Mesenchymal stem cell (in vitro differentiated cells and primary cell): Measurements from ENCODE around the gene GDAP2.

Experiments used
- DNase-seq: peaks from one replicate; pipeline ENCODE4 v3.0.0-alpha.2; 2013
- H2AFZ ChIP-seq: one replicate; pipeline ENCODE4 v1.6.1; 2013; ENCODE audit warnings: low read depth, mild to moderate bottlenecking, control low read depth, inconsistent platforms, low read length, moderate library complexity
- H2AK5ac ChIP-seq: 2 replicates; pipeline ENCODE4 v1.6.1; 2013; ENCODE audit warnings: low read length, moderate library complexity, mild to moderate bottlenecking, inconsistent platforms; ENCODE audit not compliant: severe bottlenecking
- H2BK120ac ChIP-seq: one replicate; pipeline ENCODE4 v1.6.1; 2013; ENCODE audit warnings: low read depth, mild to moderate bottlenecking, inconsistent platforms, low read length, moderate library complexity
- H2BK12ac ChIP-seq, 2 experiments: one replicate each; pipeline ENCODE4 v1.6.1; 2013; ENCODE audit warnings: inconsistent platforms in 2 of 2, low read length in 2 of 2, mild to moderate bottlenecking in 2 of 2, moderate library complexity in 2 of 2, control low read depth in 1 of 2
- H2BK15ac ChIP-seq: one replicate; pipeline ENCODE4 v1.6.1; 2013; ENCODE audit warnings: mild to moderate bottlenecking, low read depth, inconsistent platforms; ENCODE audit not compliant: poor library complexity, severe bottlenecking
- H2BK5ac ChIP-seq: 2 replicates; pipeline ENCODE4 v1.6.1; 2013; ENCODE audit warnings: low read depth, mild to moderate bottlenecking, low read length, control low read depth, inconsistent platforms; ENCODE audit not compliant: poor library complexity, severe bottlenecking
- H3K14ac ChIP-seq, 2 experiments: one replicate each; pipeline ENCODE4 v1.6.1; 2013; ENCODE audit warnings: inconsistent platforms in 2 of 2, low read length in 2 of 2, control low read depth in 1 of 2, mild to moderate bottlenecking in 1 of 2, moderate library complexity in 1 of 2
- H3K18ac ChIP-seq, 2 experiments: one replicate each; pipeline ENCODE4 v1.6.1; 2013; ENCODE audit warnings: inconsistent platforms in 2 of 2, low read length in 2 of 2, control low read depth in 1 of 2, low read depth in 1 of 2, mild to moderate bottlenecking in 1 of 2
- H3K23ac ChIP-seq, 2 experiments: one replicate each; pipeline ENCODE4 v1.6.1; 2013; ENCODE audit warnings: inconsistent platforms in 2 of 2, low read length in 2 of 2, mild to moderate bottlenecking in 2 of 2, moderate library complexity in 2 of 2, control low read depth in 1 of 2
- H3K27ac ChIP-seq: 2 replicates; pipeline ENCODE4 v1.5.1; 2013; ENCODE audit warnings: mild to moderate bottlenecking, moderate library complexity, low read length, control low read depth, inconsistent platforms; ENCODE audit not compliant: poor library complexity, severe bottlenecking
- H3K27me3 ChIP-seq, 2 experiments: 2 replicates each; pipeline versions ENCODE4 v1.6.1 to v1.7.0; 2013; ENCODE audit warnings: low read length in 2 of 2, mild to moderate bottlenecking in 2 of 2, moderate library complexity in 2 of 2, control low read depth in 1 of 2, inconsistent platforms in 1 of 2; ENCODE audit not compliant: control insufficient read depth in 1 of 2, insufficient read depth in 1 of 2
- H3K36me3 ChIP-seq, 2 experiments: 2 replicates each; pipeline versions ENCODE4 v1.6.1 to v1.7.0; 2013; ENCODE audit warnings: low read length in 2 of 2, control low read depth in 1 of 2, inconsistent platforms in 1 of 2, low read depth in 1 of 2, mild to moderate bottlenecking in 1 of 2; ENCODE audit not compliant: insufficient read depth in 2 of 2, control insufficient read depth in 1 of 2
- H3K4ac ChIP-seq, 2 experiments: one replicate each; pipeline ENCODE4 v1.6.1; 2013; ENCODE audit warnings: inconsistent platforms in 2 of 2, low read length in 2 of 2, mild to moderate bottlenecking in 2 of 2, moderate library complexity in 2 of 2, control low read depth in 1 of 2, low read depth in 1 of 2
- H3K4me1 ChIP-seq: 2 replicates; pipeline ENCODE4 v1.6.1; 2013; ENCODE audit warnings: low read depth, low read length, control low read depth; ENCODE audit not compliant: control insufficient read depth, insufficient read depth
- H3K4me2 ChIP-seq: 2 replicates; pipeline ENCODE4 v1.6.1; 2013; ENCODE audit warnings: low read length, mild to moderate bottlenecking, inconsistent platforms; ENCODE audit not compliant: poor library complexity, severe bottlenecking
- H3K4me3 ChIP-seq, 2 experiments: 2 replicates each; pipeline versions ENCODE4 v1.5.1 to v1.7.0; 2013; ENCODE audit warnings: low read length in 2 of 2, mild to moderate bottlenecking in 2 of 2, control low read depth in 1 of 2, low read depth in 1 of 2; ENCODE audit not compliant: insufficient read depth in 1 of 2
- H3K79me1 ChIP-seq: replicated peaks from 2 replicates; pipeline ENCODE4 v1.6.1; 2013; ENCODE audit warnings: mild to moderate bottlenecking, control low read depth, low read length, inconsistent platforms; ENCODE audit not compliant: poor library complexity, severe bottlenecking
- H3K9ac ChIP-seq: 2 replicates; pipeline ENCODE4 v1.7.0; 2013; ENCODE audit warnings: mild to moderate bottlenecking, low read length, moderate library complexity
- H3K9me3 ChIP-seq: 2 replicates; pipeline ENCODE4 v1.7.0; 2013; ENCODE audit warnings: mild to moderate bottlenecking, low read length; ENCODE audit not compliant: control insufficient read depth
- H4K8ac ChIP-seq: one replicate; pipeline ENCODE4 v1.6.1; 2013; ENCODE audit warnings: inconsistent platforms, mild to moderate bottlenecking, low read length, moderate library complexity
- H4K91ac ChIP-seq: one replicate; pipeline ENCODE4 v1.6.1; 2013; ENCODE audit warnings: mild to moderate bottlenecking, low read length, inconsistent platforms
- WGBS: methylation state at CpG from one replicate; pipeline ENCODE4 v1.1.7; 2013; ENCODE audit warnings: mixed read lengths; 5-methylcytosine and 5-hydroxymethylcytosine counted together

The GDAP2 gene

GRCh38 chr1:117818456-117818855 lies 111.0 kb downstream of the GDAP2 start:
- Histone ChIP-seq H2BK12ac (peak overlapping the region; percentile 28 to 29), H3K4ac (no peak overlapping the region), H2BK5ac (no peak overlapping the region), H2AK5ac (no peak overlapping the region), H3K23ac (no peak overlapping the region), H3K4me1 (peaks cover 13% of the 10 kb centered on the region), H3K4me2 (no peak overlapping the region), H4K91ac (no peak overlapping the region), H3K27me3 (no peaks in the 10 kb centered on the region), H2BK15ac (peak overlapping the region; percentile 31), H3K9me3 (no peaks in the 10 kb centered on the region), H2BK120ac (no peak overlapping the region), H2AFZ (no peak overlapping the region), H3K14ac (no peak overlapping the region), H3K79me1 (no peaks in the 10 kb centered on the region), H3K9ac (no peak overlapping the region), H3K27ac (no peak overlapping the region), H3K18ac (peak overlapping the region in 1 of 2 experiments; percentile 13), H3K36me3 (no peaks in the 10 kb centered on the region), H4K8ac (no peak overlapping the region), H3K4me3 (no peak overlapping the region)
- DNase-seq: no peak
- WGBS: 91% methylated on average over 8 of the region's 8 CpGs

- no peak for DNase-seq
- no peak overlapping the region for H3K23ac ChIP-seq
- no peak overlapping the region for H4K8ac ChIP-seq
- H2BK5ac ChIP-seq: no peak overlapping the region
- H3K4ac ChIP-seq: peak overlapping the region in 1 of 2 experiments; percentile 58
- no peak overlapping the region for H3K27ac ChIP-seq
- 97% methylated on average over 5 of the region's 5 CpGs for WGBS
- H4K91ac ChIP-seq: peak overlapping the region; percentile 47
- no peaks in the 10 kb centered on the region for H3K36me3 ChIP-seq
- no peak overlapping the region for H2BK120ac ChIP-seq
- no peak overlapping the region for H3K4me2 ChIP-seq
- H2AFZ ChIP-seq: peak overlapping the region; percentile 68
- H3K18ac ChIP-seq: peak overlapping the region in 1 of 2 experiments; percentile 34
- H3K9ac ChIP-seq: no peak overlapping the region
- H2BK12ac ChIP-seq: peak overlapping the region; percentile 18 to 67
- H3K4me1 ChIP-seq: peaks cover 15% of the 10 kb centered on the region
- no peaks in the 10 kb centered on the region for H3K79me1 ChIP-seq
- no peak overlapping the region for H2AK5ac ChIP-seq
- no peak overlapping the region for H3K4me3 ChIP-seq
- no peaks in the 10 kb centered on the region for H3K27me3 ChIP-seq
- no peaks in the 10 kb centered on the region for H3K9me3 ChIP-seq
- H3K14ac ChIP-seq: no peak overlapping the region
- no peak overlapping the region for H2BK15ac ChIP-seq
Observed at GRCh38 chr1:117817629-117818028, 111.8 kb downstream of the GDAP2 start.

GRCh38 chr1:117815926-117816325 lies 113.5 kb downstream of the GDAP2 start:
- H3K4ac ChIP-seq: peak overlapping the region in 1 of 2 experiments; percentile 2
- H3K18ac ChIP-seq: peak overlapping the region; percentile 72 to 83
- 73% methylated on average over 9 of the region's 9 CpGs for WGBS
- H2BK120ac ChIP-seq: no peak overlapping the region
- no peaks in the 10 kb centered on the region for H3K36me3 ChIP-seq
- H3K27me3 ChIP-seq: no peaks in the 10 kb centered on the region
- H4K8ac ChIP-seq: peak overlapping the region; percentile 32
- no peak overlapping the region for H2AFZ ChIP-seq
- H2BK5ac ChIP-seq: no peak overlapping the region
- H3K4me3 ChIP-seq: no peak overlapping the region
- peak overlapping the region; percentile 54 for H4K91ac ChIP-seq
- H3K4me1 ChIP-seq: peaks cover 7% of the 10 kb centered on the region
- H3K9ac ChIP-seq: no peak overlapping the region
- peak overlapping the region in 1 of 2 experiments; percentile 73 for H2BK12ac ChIP-seq
- DNase-seq: no peak
- no peaks in the 10 kb centered on the region for H3K79me1 ChIP-seq
- H2AK5ac ChIP-seq: no peak overlapping the region
- H3K23ac ChIP-seq: no peak overlapping the region
- H2BK15ac ChIP-seq: peak overlapping the region; percentile 82
- no peak overlapping the region for H3K14ac ChIP-seq
- no peak overlapping the region for H3K27ac ChIP-seq
- no peak overlapping the region for H3K4me2 ChIP-seq
- no peaks in the 10 kb centered on the region for H3K9me3 ChIP-seq

GRCh38 chr1:117814856-117815797 lies 114.3 kb downstream of the GDAP2 start:
- H3K23ac ChIP-seq: peak overlapping the region in 1 of 2 experiments; percentile 70
- H4K8ac ChIP-seq: peak overlapping the region; percentile 19
- no peak overlapping the region for H3K9ac ChIP-seq
- H2BK5ac ChIP-seq: no peak overlapping the region
- H4K91ac ChIP-seq: no peak overlapping the region
- peak overlapping the region in 1 of 2 experiments; percentile 91 for H2BK12ac ChIP-seq
- no peak overlapping the region for H3K14ac ChIP-seq
- H3K27ac ChIP-seq: no peak overlapping the region
- peaks cover 5% of the 10 kb centered on the region for H3K4me1 ChIP-seq
- peak overlapping the region in 1 of 2 experiments; percentile 83 for H3K18ac ChIP-seq
- H2BK120ac ChIP-seq: no peak overlapping the region
- no peak overlapping the region for H3K4me2 ChIP-seq
- H2AK5ac ChIP-seq: no peak overlapping the region
- H3K4ac ChIP-seq: peak overlapping the region in 1 of 2 experiments; percentile 84
- no peak overlapping the region for H2BK15ac ChIP-seq
- 86% methylated on average over 3 of the region's 6 CpGs for WGBS
- no peaks in the 10 kb centered on the region for H3K27me3 ChIP-seq
- H3K36me3 ChIP-seq: no peaks in the 10 kb centered on the region
- DNase-seq: peak; percentile 68
- no peaks in the 10 kb centered on the region for H3K9me3 ChIP-seq
- no peak overlapping the region for H3K4me3 ChIP-seq
- no peaks in the 10 kb centered on the region for H3K79me1 ChIP-seq
- H2AFZ ChIP-seq: no peak overlapping the region
